Upper lobe of left lung (tissue), 4 donors: ENCODE measurements around the gene HELZ2.

Experiments used
- EP300 ChIP-seq, 4 donors: sonication (generic); formaldehyde crosslinking; IDR thresholded peaks; one replicate each; pipeline ENCODE4 v1.5.1; 2017; ENCODE audit warnings: antibody characterized with exemption in 4 of 4, control low read depth in 2 of 4
- POLR2A ChIP-seq, 4 donors: fragments of 450-650 bp; IDR thresholded peaks; one replicate each; pipeline ENCODE4 v1.5.1; 2016 to 2017; ENCODE audit warnings: antibody characterized with exemption in 4 of 4, mild to moderate bottlenecking in 2 of 4
- POLR2AphosphoS5 ChIP-seq, 2 donors: sonication (generic); formaldehyde crosslinking; IDR thresholded peaks; one replicate each; pipeline ENCODE4 v1.5.1; 2017; ENCODE audit warnings: antibody characterized with exemption in 2 of 2
- TF ChIP-seq, protein P1 (sequence below), 6 experiments: fragments of 450-650 bp in 4 of 6; fragments of 200-600 bp in 2 of 6; sonication (generic) in 2 of 6; IDR thresholded peaks; one replicate each; pipeline ENCODE4 v1.5.1; 2016 to 2019; ENCODE audit warnings: antibody characterized with exemption in 6 of 6

DNA sequence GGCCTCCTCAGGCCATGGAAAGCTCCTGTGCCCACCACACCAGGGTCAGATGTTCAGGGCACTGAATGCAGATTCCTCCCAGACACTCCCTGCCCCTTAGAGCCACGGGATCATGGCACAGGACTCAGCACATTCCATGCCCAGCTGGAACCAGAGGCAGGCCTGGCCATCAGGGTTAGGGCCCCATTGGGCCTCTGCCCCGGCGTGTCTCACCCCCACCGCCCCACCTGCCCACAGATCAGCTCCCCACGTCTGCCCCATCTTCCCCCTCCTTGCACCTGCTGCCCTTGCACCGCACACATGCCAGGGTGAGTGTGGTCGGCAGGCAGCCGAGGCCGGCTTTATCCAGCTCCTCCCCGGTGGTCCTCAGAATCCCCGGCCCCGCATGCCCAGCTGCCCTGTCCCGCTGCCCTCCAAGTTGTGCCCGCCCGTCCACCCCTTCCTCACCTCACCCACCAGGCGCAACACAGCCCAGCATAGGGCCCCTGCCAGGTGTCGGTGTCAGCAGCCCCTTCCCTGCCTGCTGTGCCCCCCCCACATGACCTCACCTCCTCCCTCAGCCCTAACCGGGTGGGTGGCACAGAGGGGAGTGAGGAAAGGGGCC, 24.3 kb downstream of the HELZ2 start:
- TF ChIP-seq, protein P1, sequence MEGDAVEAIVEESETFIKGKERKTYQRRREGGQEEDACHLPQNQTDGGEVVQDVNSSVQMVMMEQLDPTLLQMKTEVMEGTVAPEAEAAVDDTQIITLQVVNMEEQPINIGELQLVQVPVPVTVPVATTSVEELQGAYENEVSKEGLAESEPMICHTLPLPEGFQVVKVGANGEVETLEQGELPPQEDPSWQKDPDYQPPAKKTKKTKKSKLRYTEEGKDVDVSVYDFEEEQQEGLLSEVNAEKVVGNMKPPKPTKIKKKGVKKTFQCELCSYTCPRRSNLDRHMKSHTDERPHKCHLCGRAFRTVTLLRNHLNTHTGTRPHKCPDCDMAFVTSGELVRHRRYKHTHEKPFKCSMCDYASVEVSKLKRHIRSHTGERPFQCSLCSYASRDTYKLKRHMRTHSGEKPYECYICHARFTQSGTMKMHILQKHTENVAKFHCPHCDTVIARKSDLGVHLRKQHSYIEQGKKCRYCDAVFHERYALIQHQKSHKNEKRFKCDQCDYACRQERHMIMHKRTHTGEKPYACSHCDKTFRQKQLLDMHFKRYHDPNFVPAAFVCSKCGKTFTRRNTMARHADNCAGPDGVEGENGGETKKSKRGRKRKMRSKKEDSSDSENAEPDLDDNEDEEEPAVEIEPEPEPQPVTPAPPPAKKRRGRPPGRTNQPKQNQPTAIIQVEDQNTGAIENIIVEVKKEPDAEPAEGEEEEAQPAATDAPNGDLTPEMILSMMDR (IDR thresholded peaks at IDR 0.05), result no peak
- TF ChIP-seq POLR2A (IDR thresholded peaks at IDR 0.05) (no peak), POLR2AphosphoS5 (IDR thresholded peaks at IDR 0.05) (no peak), EP300 (IDR thresholded peaks at IDR 0.05) (no peak)
